Fibroblast of lung (primary cell): ENCODE measurements around the gene MEP1A. TPM values are rescaled to one million over a fixed set of nuclear protein-coding genes. Genes with fewer than 3 reads are reported as not detected.
A peak's percentile ranks its signal among the peaks of the same experiment; 100 is the strongest.

Experiments
- DNase-seq, 2 donors: peaks; one replicate each; pipeline versions ENCODE4 v3.0.0 to v3.0.0-alpha.2; 2010; ENCODE audit warnings: low read depth in 2 of 2
- H2AFZ ChIP-seq: 2 replicates; pipeline ENCODE4 v1.5.1; 2012; ENCODE audit warnings: low read length, control low read depth, inconsistent platforms
- H3K27ac ChIP-seq: 2 replicates; pipeline ENCODE4 v1.5.1; 2011; ENCODE audit warnings: low read length, control low read depth; ENCODE audit not compliant: insufficient read depth
- H3K27me3 ChIP-seq: 2 replicates; pipeline ENCODE4 v1.5.1; 2011; ENCODE audit warnings: mild to moderate bottlenecking, low read length; ENCODE audit not compliant: control insufficient read depth, insufficient read depth
- H3K36me3 ChIP-seq: 2 replicates; pipeline ENCODE4 v1.5.1; 2011; ENCODE audit warnings: low read length; ENCODE audit not compliant: control insufficient read depth, insufficient read depth
- H3K4me1 ChIP-seq: 2 replicates; pipeline ENCODE4 v1.5.1; 2011; ENCODE audit warnings: low read length; ENCODE audit not compliant: control insufficient read depth, insufficient read depth; ENCODE audit errors: extremely low read depth
- H3K4me2 ChIP-seq: 2 replicates; pipeline ENCODE4 v1.5.1; 2011; ENCODE audit warnings: low read length, control low read depth; ENCODE audit not compliant: insufficient read depth; ENCODE audit errors: extremely low read depth
- H3K4me3 ChIP-seq, 4 experiments: fragments of 200-600 bp in 1 of 4; sonication (generic) in 1 of 4; replicated peaks in 1 of 4; 2 replicates each; pipeline ENCODE4 v1.5.1; 2011 to 2016; ENCODE audit warnings: low read length in 4 of 4, low read depth in 3 of 4, mild to moderate bottlenecking in 3 of 4, control low read depth in 2 of 4, inconsistent platforms in 1 of 4, mixed read lengths in 1 of 4; ENCODE audit not compliant: insufficient read depth in 1 of 4; ENCODE audit errors: control extremely low read depth in 1 of 4
- H3K79me2 ChIP-seq: 2 replicates; pipeline ENCODE4 v1.5.1; 2012; ENCODE audit warnings: mild to moderate bottlenecking, low read length, inconsistent platforms; ENCODE audit not compliant: control insufficient read depth, insufficient read depth
- H3K9ac ChIP-seq: 2 replicates; pipeline ENCODE4 v1.5.1; 2011; ENCODE audit warnings: mild to moderate bottlenecking, low read length, control low read depth; ENCODE audit not compliant: insufficient read depth
- H3K9me3 ChIP-seq: 2 replicates; pipeline ENCODE4 v1.5.1; 2012; ENCODE audit warnings: low read depth, low read length; ENCODE audit not compliant: control insufficient read depth, insufficient read depth
- H4K20me1 ChIP-seq: 2 replicates; pipeline ENCODE4 v1.5.1; 2011; ENCODE audit warnings: low read length; ENCODE audit not compliant: control insufficient read depth, insufficient read depth; ENCODE audit errors: extremely low read depth
- EZH2 ChIP-seq: IDR thresholded peaks from 2 replicates; pipeline ENCODE4 v1.5.1; 2012; ENCODE audit warnings: low read length, control low read depth, mild to moderate bottlenecking; ENCODE audit errors: missing control alignments
- polyA plus RNA-seq, 2 donors: library from polyadenylated mRNA; depleted of rRNA in 1 of 2; stranded (reverse) in 1 of 2; unstranded in 1 of 2; fragments of >200 nt; gene quantifications; 2 replicates each; pipeline ENCODE4 v1.2.1, GENCODE V29; 2011 to 2012; ENCODE audit warnings: missing spikeins in 1 of 2
- total RNA-seq: library from RNA; depleted of rRNA; stranded (reverse); fragments of >200 nt; gene quantifications from 2 replicates; pipeline ENCODE4 v1.2.1, GENCODE V29; 2014
- TF ChIP-seq, protein P1 (sequence below), 2 donors: IDR thresholded peaks in 1 of 2; conservative IDR thresholded peaks in 1 of 2; 1 replicate in 1 of 2; 2 replicates in 1 of 2; pipeline ENCODE4 v1.5.1; 2011 to 2012; ENCODE audit warnings: low read length in 2 of 2, control low read depth in 1 of 2, inconsistent platforms in 1 of 2, low read depth in 1 of 2, mild to moderate bottlenecking in 1 of 2

Gene MEP1A
- total and polyA plus RNA-seq, 2 donors (not counting 1 experiment from before 2014, with no cell fraction given), result not detected

- no peak overlapping the region for H3K9ac ChIP-seq
- no peak overlapping the region for H3K27ac ChIP-seq
- DNase-seq, result no peak
- no peaks in the 10 kb centered on the region for H3K79me2 ChIP-seq
- TF ChIP-seq, protein P1, sequence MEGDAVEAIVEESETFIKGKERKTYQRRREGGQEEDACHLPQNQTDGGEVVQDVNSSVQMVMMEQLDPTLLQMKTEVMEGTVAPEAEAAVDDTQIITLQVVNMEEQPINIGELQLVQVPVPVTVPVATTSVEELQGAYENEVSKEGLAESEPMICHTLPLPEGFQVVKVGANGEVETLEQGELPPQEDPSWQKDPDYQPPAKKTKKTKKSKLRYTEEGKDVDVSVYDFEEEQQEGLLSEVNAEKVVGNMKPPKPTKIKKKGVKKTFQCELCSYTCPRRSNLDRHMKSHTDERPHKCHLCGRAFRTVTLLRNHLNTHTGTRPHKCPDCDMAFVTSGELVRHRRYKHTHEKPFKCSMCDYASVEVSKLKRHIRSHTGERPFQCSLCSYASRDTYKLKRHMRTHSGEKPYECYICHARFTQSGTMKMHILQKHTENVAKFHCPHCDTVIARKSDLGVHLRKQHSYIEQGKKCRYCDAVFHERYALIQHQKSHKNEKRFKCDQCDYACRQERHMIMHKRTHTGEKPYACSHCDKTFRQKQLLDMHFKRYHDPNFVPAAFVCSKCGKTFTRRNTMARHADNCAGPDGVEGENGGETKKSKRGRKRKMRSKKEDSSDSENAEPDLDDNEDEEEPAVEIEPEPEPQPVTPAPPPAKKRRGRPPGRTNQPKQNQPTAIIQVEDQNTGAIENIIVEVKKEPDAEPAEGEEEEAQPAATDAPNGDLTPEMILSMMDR (conservative IDR thresholded peaks at IDR 0.05 in 1 of 2, IDR thresholded peaks at IDR 0.05 in 1 of 2; ENCODE audit: low read depth in 1 of 2, low read length in 2 of 2), result no peak
- TF ChIP-seq EZH2, result no peak
- H4K20me1 ChIP-seq, result no peaks in the 10 kb centered on the region
- no peaks in the 10 kb centered on the region for H3K27me3 ChIP-seq
- no peak overlapping the region for H2AFZ ChIP-seq
- no peaks in the 10 kb centered on the region for H3K36me3 ChIP-seq
- no peak overlapping the region for H3K4me3 ChIP-seq
- H3K9me3 ChIP-seq, result no peaks in the 10 kb centered on the region
- H3K4me1 ChIP-seq, result no peaks in the 10 kb centered on the region
- no peak overlapping the region for H3K4me2 ChIP-seq
These were observed 85.8 kb downstream of the MEP1A start for GRCh38 chr6:46879003-46879402.

DNA sequence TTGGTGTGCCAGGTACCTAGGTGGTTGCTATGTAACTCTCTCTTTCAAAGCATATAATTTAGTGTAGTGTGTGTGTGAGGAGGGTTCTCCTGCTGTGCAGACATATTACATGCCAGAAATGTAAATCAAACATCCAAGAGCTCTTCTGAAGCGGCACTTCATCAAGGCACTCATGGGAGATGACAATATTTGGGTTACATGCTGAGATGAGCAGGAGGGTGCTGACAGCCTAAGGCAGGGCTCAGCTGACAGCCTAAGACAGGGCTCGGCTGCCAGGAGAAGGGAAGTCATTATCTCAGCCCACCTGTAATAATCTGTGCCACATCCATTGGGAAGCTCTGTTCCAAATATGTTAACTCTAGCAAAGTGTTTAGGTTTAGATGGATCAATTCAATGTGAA lies 89.5 kb downstream of the MEP1A start:
- Histone ChIP-seq H2AFZ (no peak overlapping the region), H3K4me1 (no peaks in the 10 kb centered on the region), H3K79me2 (no peaks in the 10 kb centered on the region), H3K4me2 (no peak overlapping the region), H3K27ac (no peak overlapping the region), H4K20me1 (no peaks in the 10 kb centered on the region), H3K9me3 (no peaks in the 10 kb centered on the region), H3K9ac (no peak overlapping the region), H3K4me3 (no peak overlapping the region), H3K36me3 (no peaks in the 10 kb centered on the region), H3K27me3 (no peaks in the 10 kb centered on the region)
- TF ChIP-seq EZH2, result no peak
- TF ChIP-seq, protein P1 (conservative IDR thresholded peaks at IDR 0.05 in 1 of 2, IDR thresholded peaks at IDR 0.05 in 1 of 2; ENCODE audit: low read depth in 1 of 2, low read length in 2 of 2), result no peak
- no peak for DNase-seq

- Histone ChIP-seq H3K4me1 (no peaks in the 10 kb centered on the region), H3K9ac (no peak overlapping the region), H3K9me3 (no peaks in the 10 kb centered on the region), H4K20me1 (no peaks in the 10 kb centered on the region), H2AFZ (no peak overlapping the region), H3K4me3 (no peak overlapping the region), H3K27me3 (no peaks in the 10 kb centered on the region), H3K36me3 (no peaks in the 10 kb centered on the region), H3K4me2 (no peak overlapping the region), H3K79me2 (no peaks in the 10 kb centered on the region), H3K27ac (no peak overlapping the region)
- peak in 1 of 2 donors; percentile 84 for DNase-seq
- no peak for TF ChIP-seq EZH2
- TF ChIP-seq, protein P1 (conservative IDR thresholded peaks at IDR 0.05 in 1 of 2, IDR thresholded peaks at IDR 0.05 in 1 of 2; ENCODE audit: low read depth in 1 of 2, low read length in 2 of 2), result no peak
These were observed 94.8 kb downstream of the MEP1A start for GRCh38 chr6:46888031-46888430.
